HCT116 (cell line): ENCODE results near the gene PITPNC1. TPM values are rescaled to one million over a fixed set of nuclear protein-coding genes. Genes with fewer than 3 reads are reported as not detected.
"Not testable (repeated sequence)": the region's sequence is repeated elsewhere in the genome, so short reads cannot be mapped to it uniquely, and the experiment has no call there.

Source experiments
- ATAC-seq: fragments of 200-7000 bp; cut with Tn5 transposase; 2 replicates; pipeline ENCODE4 v1.9.1; 2020; ENCODE audit warnings: mild to moderate bottlenecking, moderate library complexity
- BruUV-seq: library from RNA; stranded (reverse); fragments of 400-500 nt; replicated peaks from 2 replicates; lab custom pipeline; 2021; lab: Mats Ljungman, UMichigan
- CTCF ChIA-PET: fragments of 300-600 bp; sonication (Branson Sonifier 250); formaldehyde crosslinking; loops from one replicate; lab custom pipeline; 2021; ENCODE audit warnings: antibody characterized with exemption; lab: Charles Lee
- POLR2A ChIA-PET: fragments of 300-600, 350-600 bp; sonication (Branson Sonifier 250); formaldehyde crosslinking; loops from one replicate; lab custom pipeline; 2021; ENCODE audit warnings: antibody characterized with exemption; lab: Charles Lee
- RAD21 ChIA-PET, 2 experiments: fragments of 300-600 bp; sonication (Branson Sonifier 250); formaldehyde crosslinking; loops; one replicate each; lab custom pipeline; 2023; ENCODE audit warnings: low total read pairs in 2 of 2; ENCODE audit not compliant: uncharacterized antibody in 2 of 2, unreplicated experiment in 2 of 2, low non-redundant PET in 1 of 2; lab: Charles Lee
- DNase-seq: peaks from one replicate; pipeline ENCODE4 v3.0.0-alpha.2; 2010; ENCODE audit warnings: low read depth, low spot score
- H2AFZ ChIP-seq: fragments of 200-600 bp; shearing (Covaris generic), sonication (generic); 2 replicates; pipeline ENCODE4 v1.6.1; 2017; ENCODE audit warnings: low read depth, mixed run types, mixed read lengths, antibody characterized with exemption, low read length; ENCODE audit not compliant: poor library complexity, severe bottlenecking
- H3K27ac ChIP-seq: 2 replicates; pipeline ENCODE4 v1.5.1; 2012; ENCODE audit warnings: low read depth, low read length
- H3K27me3 ChIP-seq: fragments of 200-600 bp; sonication (generic); 2 replicates; pipeline ENCODE4 v1.6.1; 2016; ENCODE audit warnings: mixed run types, low read length, mixed read lengths; ENCODE audit not compliant: insufficient read depth
- H3K36me3 ChIP-seq, 2 experiments: fragments of 200-500 bp in 1 of 2; fragments of 200-600 bp in 1 of 2; sonication (Bioruptor generic) in 1 of 2; sonication (generic) in 1 of 2; 2 replicates each; pipeline versions ENCODE4 v1.5.1 to v1.6.1; 2014 to 2016; ENCODE audit warnings: low read length in 2 of 2, inconsistent platforms in 1 of 2, mixed read lengths in 1 of 2, mixed run types in 1 of 2; ENCODE audit not compliant: insufficient read depth in 2 of 2, control insufficient read depth in 1 of 2
- H3K4me1 ChIP-seq, 2 experiments: fragments of 200-600 bp in 1 of 2; sonication (generic) in 1 of 2; 2 replicates each; pipeline versions ENCODE4 v1.5.1 to v1.6.1; 2012 to 2017; ENCODE audit warnings: low read length in 2 of 2, inconsistent platforms in 1 of 2, mild to moderate bottlenecking in 1 of 2, mixed read lengths in 1 of 2, mixed run types in 1 of 2, moderate library complexity in 1 of 2; ENCODE audit not compliant: insufficient read depth in 2 of 2, control insufficient read depth in 1 of 2
- H3K4me2 ChIP-seq: fragments of 200-600 bp; sonication (generic); 2 replicates; pipeline ENCODE4 v1.6.1; 2017; ENCODE audit warnings: mixed run types, low read length, mixed read lengths
- H3K4me3 ChIP-seq, 2 experiments: fragments of 200-600 bp in 1 of 2; sonication (generic) in 1 of 2; replicated peaks in 1 of 2; 2 replicates each; pipeline ENCODE4 v1.5.1; 2011 to 2016; ENCODE audit warnings: low read length in 2 of 2, control low read depth in 1 of 2, low read depth in 1 of 2, mild to moderate bottlenecking in 1 of 2, mixed read lengths in 1 of 2, mixed run types in 1 of 2
- H3K79me2 ChIP-seq: fragments of 200-600 bp; sonication (generic); 2 replicates; pipeline ENCODE4 v1.6.1; 2017; ENCODE audit warnings: mild to moderate bottlenecking, mixed run types, low read length, moderate library complexity, mixed read lengths; ENCODE audit not compliant: insufficient read depth
- H3K9ac ChIP-seq: fragments of 200-600 bp; sonication (generic); 2 replicates; pipeline ENCODE4 v1.6.1; 2016; ENCODE audit warnings: low read length, mixed read lengths
- H3K9me2 ChIP-seq: fragments of 200-600 bp; sonication (generic), shearing (Covaris generic); 2 replicates; pipeline ENCODE4 v1.6.1; 2017; ENCODE audit warnings: mixed run types, mild to moderate bottlenecking, moderate library complexity; ENCODE audit not compliant: insufficient read depth
- H3K9me3 ChIP-seq, 2 experiments: fragments of 200-500 bp in 1 of 2; fragments of 200-600 bp in 1 of 2; sonication (Bioruptor generic) in 1 of 2; sonication (generic) in 1 of 2; 2 replicates each; pipeline ENCODE4 v1.6.1; 2014 to 2017; ENCODE audit warnings: low read length in 2 of 2, mixed read lengths in 2 of 2, inconsistent platforms in 1 of 2, low read depth in 1 of 2, mild to moderate bottlenecking in 1 of 2, mixed run types in 1 of 2, moderate library complexity in 1 of 2; ENCODE audit not compliant: control insufficient read depth in 1 of 2, insufficient read depth in 1 of 2
- H4K20me1 ChIP-seq: fragments of 200-600 bp; sonication (generic), shearing (Covaris generic); 2 replicates; pipeline ENCODE4 v1.6.1; 2017; ENCODE audit warnings: mixed run types, mild to moderate bottlenecking, moderate library complexity; ENCODE audit not compliant: insufficient read depth
- CBX3 ChIP-seq: IDR thresholded peaks from 2 replicates; pipeline ENCODE4 v1.6.1; 2012; ENCODE audit warnings: low read depth
- CEBPB ChIP-seq: IDR thresholded peaks from 2 replicates; pipeline ENCODE4 v1.6.1; 2012; ENCODE audit warnings: low read depth
- EGR1 ChIP-seq: IDR thresholded peaks from 2 replicates; pipeline ENCODE4 v1.6.1; 2012; ENCODE audit warnings: low read depth
- ELF1 ChIP-seq: IDR thresholded peaks from 2 replicates; pipeline ENCODE4 v1.6.1; 2012; ENCODE audit warnings: low read depth, borderline replicate concordance
- EZH2 ChIP-seq: fragments of 200-600 bp; sonication (generic); IDR thresholded peaks from 2 replicates; pipeline ENCODE4 v1.6.1; 2017; ENCODE audit warnings: antibody characterized with exemption, mixed run types
- FOSL1 ChIP-seq: IDR thresholded peaks from 2 replicates; pipeline ENCODE4 v1.6.1; 2012; ENCODE audit warnings: low read depth
- JUND ChIP-seq: IDR thresholded peaks from 2 replicates; pipeline ENCODE4 v1.6.1; 2012
- POLR2AphosphoS5 ChIP-seq: IDR thresholded peaks from 2 replicates; pipeline ENCODE4 v1.6.1; 2011; ENCODE audit warnings: mild to moderate bottlenecking, low read depth, low read length, moderate library complexity
- RAD21 ChIP-seq: IDR thresholded peaks from 2 replicates; pipeline ENCODE4 v1.6.1; 2012; ENCODE audit warnings: low read depth, mild to moderate bottlenecking
- SIN3A ChIP-seq: IDR thresholded peaks from 2 replicates; pipeline ENCODE4 v1.6.1; 2012; ENCODE audit warnings: low read depth
- YY1 ChIP-seq: IDR thresholded peaks from 2 replicates; pipeline ENCODE4 v1.6.1; 2011; ENCODE audit warnings: low read length, low read depth, moderate library complexity, mild to moderate bottlenecking; ENCODE audit not compliant: insufficient replicate concordance; ENCODE audit errors: extremely low read depth
- ZFX ChIP-seq: fragments of 450-650 bp; IDR thresholded peaks from 2 replicates; pipeline ENCODE4 v1.6.1; 2017
- ZNF274 ChIP-seq: fragments of 200-500 bp; sonication (Bioruptor generic); IDR thresholded peaks from 2 replicates; pipeline ENCODE4 v1.6.1; 2014; ENCODE audit warnings: mild to moderate bottlenecking, low read depth, low read length, inconsistent platforms
- intact Hi-C: fragments of 100-400 bp; cut with micrococcal nuclease; formaldehyde crosslinking; loops from 2 replicates; pipeline ENCODE4 v1.10.0; 2022
- total RNA-seq: library from RNA; stranded (reverse); gene quantifications from one replicate; pipeline ENCODE4 v1.2.1, GENCODE V29; 2021; ENCODE audit not compliant: unreplicated experiment
- TF ChIP-seq, protein P1 (sequence below): IDR thresholded peaks from 2 replicates; pipeline ENCODE4 v1.6.1; 2011; ENCODE audit warnings: mild to moderate bottlenecking, low read length, moderate library complexity; ENCODE audit not compliant: insufficient replicate concordance; ENCODE audit errors: extremely low read depth
- TF ChIP-seq, protein P2 (sequence below): IDR thresholded peaks from 2 replicates; pipeline ENCODE4 v1.6.1; 2012
- TF ChIP-seq, protein P3 (sequence below): IDR thresholded peaks from 2 replicates; pipeline ENCODE4 v1.6.1; 2012; ENCODE audit warnings: low read depth

The PITPNC1 gene
- total RNA-seq, 1 experiment from 2014 or later = 41.9 TPM

DNA sequence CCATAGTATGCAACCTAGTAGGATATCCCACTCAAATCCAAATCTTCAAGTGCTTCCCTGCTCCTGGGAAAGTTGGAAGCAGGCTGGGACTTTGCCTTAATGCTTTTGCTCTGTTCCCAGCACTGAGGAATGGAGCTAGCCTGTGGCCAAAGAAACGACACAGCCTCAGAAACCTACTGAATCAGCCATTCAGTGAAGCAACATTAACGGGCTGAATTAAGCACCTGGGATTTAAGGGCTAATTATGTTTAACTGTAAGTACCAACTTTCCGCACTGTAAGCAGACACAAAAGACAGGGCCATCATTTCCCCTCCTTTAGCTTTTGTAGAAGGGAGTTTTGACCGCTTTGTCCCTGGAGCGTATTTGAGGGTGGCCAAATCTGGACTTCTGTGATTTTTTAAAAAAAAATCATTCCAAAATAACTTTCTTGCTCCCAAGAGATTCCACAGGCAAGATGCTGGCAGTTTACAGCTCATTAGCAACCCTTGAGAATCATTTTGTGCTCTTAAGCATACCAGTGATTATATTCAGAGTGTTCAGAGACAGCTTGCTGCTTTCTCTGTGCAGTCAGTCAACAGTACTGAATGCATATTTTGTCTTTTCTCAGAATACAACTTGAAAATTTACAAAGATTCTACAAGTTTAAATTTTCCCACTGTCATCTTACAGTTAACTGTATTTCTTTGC, 323.1 kb downstream of the PITPNC1 start (continued):
- TF ChIP-seq, protein P1, sequence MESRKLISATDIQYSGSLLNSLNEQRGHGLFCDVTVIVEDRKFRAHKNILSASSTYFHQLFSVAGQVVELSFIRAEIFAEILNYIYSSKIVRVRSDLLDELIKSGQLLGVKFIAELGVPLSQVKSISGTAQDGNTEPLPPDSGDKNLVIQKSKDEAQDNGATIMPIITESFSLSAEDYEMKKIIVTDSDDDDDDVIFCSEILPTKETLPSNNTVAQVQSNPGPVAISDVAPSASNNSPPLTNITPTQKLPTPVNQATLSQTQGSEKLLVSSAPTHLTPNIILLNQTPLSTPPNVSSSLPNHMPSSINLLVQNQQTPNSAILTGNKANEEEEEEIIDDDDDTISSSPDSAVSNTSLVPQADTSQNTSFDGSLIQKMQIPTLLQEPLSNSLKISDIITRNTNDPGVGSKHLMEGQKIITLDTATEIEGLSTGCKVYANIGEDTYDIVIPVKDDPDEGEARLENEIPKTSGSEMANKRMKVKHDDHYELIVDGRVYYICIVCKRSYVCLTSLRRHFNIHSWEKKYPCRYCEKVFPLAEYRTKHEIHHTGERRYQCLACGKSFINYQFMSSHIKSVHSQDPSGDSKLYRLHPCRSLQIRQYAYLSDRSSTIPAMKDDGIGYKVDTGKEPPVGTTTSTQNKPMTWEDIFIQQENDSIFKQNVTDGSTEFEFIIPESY = no peak

DNA sequence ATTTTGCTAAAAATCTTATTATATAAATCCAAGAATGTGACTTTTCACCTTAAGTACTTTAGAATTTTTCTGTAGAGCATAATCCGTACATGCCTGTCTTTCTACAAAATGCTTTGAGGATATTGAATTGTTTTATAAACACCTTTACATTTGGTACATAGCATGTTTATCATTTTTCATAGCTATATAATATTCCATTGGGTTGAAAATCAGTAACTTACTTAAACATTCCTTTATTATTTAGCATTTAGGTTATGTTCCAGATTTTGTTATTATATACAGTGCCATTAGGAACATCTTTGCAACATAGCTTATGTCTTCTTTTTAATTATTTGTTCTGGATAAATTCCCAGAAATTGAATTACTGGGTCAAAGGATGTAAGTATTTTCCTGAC, 323.6 kb downstream of the PITPNC1 start:
- no peak for TF ChIP-seq ELF1
- no peak for TF ChIP-seq CBX3
- no peak for TF ChIP-seq SIN3A
- TF ChIP-seq, protein P2, sequence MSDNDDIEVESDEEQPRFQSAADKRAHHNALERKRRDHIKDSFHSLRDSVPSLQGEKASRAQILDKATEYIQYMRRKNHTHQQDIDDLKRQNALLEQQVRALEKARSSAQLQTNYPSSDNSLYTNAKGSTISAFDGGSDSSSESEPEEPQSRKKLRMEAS = no peak
- TF ChIP-seq, protein P3, sequence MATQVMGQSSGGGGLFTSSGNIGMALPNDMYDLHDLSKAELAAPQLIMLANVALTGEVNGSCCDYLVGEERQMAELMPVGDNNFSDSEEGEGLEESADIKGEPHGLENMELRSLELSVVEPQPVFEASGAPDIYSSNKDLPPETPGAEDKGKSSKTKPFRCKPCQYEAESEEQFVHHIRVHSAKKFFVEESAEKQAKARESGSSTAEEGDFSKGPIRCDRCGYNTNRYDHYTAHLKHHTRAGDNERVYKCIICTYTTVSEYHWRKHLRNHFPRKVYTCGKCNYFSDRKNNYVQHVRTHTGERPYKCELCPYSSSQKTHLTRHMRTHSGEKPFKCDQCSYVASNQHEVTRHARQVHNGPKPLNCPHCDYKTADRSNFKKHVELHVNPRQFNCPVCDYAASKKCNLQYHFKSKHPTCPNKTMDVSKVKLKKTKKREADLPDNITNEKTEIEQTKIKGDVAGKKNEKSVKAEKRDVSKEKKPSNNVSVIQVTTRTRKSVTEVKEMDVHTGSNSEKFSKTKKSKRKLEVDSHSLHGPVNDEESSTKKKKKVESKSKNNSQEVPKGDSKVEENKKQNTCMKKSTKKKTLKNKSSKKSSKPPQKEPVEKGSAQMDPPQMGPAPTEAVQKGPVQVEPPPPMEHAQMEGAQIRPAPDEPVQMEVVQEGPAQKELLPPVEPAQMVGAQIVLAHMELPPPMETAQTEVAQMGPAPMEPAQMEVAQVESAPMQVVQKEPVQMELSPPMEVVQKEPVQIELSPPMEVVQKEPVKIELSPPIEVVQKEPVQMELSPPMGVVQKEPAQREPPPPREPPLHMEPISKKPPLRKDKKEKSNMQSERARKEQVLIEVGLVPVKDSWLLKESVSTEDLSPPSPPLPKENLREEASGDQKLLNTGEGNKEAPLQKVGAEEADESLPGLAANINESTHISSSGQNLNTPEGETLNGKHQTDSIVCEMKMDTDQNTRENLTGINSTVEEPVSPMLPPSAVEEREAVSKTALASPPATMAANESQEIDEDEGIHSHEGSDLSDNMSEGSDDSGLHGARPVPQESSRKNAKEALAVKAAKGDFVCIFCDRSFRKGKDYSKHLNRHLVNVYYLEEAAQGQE = no peak
- TF ChIP-seq EGR1 = no peak
- TF ChIP-seq YY1 = no peak
- TF ChIP-seq EZH2 = no peak
- TF ChIP-seq ZFX = no peak
- no peak for TF ChIP-seq ZNF274
- no peak for TF ChIP-seq JUND
- TF ChIP-seq FOSL1 = no peak
- no peak for TF ChIP-seq RAD21
- TF ChIP-seq CEBPB = no peak
- no peak for TF ChIP-seq POLR2AphosphoS5
- TF ChIP-seq, all 23 proteins: peak for 0
- no peaks in the 10 kb centered on the region for H3K27me3 ChIP-seq
- no peak overlapping the region for H2AFZ ChIP-seq
- POLR2A ChIA-PET = no interaction called here
- BruUV-seq = no TSS peak
- no peaks in the 10 kb centered on the region for H4K20me1 ChIP-seq
- no peak for DNase-seq
- CTCF ChIA-PET = no interaction called here
- no peaks in the 10 kb centered on the region for H3K9me3 ChIP-seq
- H3K4me1 ChIP-seq = no peaks in the 10 kb centered on the region
- H3K36me3 ChIP-seq = no peaks in the 10 kb centered on the region
- no peak overlapping the region for H3K4me2 ChIP-seq
- intact Hi-C loops = no loop called here
- ATAC-seq = no peak
- RAD21 ChIA-PET = no interaction called here
- H3K79me2 ChIP-seq = no peaks in the 10 kb centered on the region
- no peaks in the 10 kb centered on the region for H3K9me2 ChIP-seq
- no peak overlapping the region for H3K9ac ChIP-seq
- no peak overlapping the region for H3K4me3 ChIP-seq
- H3K27ac ChIP-seq = no peak overlapping the region

DNA sequence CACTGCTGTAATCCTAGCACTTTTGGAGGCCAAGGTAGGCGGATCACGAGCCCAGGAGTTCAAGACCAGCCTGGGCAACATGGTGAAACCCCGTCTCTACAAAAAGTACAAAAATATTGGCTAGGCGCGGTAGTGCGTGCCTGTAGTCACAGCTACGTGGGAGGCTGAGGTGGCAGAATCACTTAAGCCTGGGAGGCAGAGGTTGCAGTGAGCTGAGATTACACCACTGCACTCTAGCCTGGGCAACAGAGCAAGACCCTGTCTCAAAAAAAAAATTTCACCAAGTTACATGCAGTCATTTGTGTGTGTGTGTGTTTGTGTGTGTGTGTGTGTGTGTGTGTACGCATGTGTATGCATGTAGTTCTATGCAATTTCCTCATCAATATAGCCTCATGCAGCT, 325.8 kb downstream of the PITPNC1 start:
- H4K20me1 ChIP-seq, ATAC-seq, H3K27me3 ChIP-seq, DNase-seq, RAD21 ChIA-PET, H2AFZ ChIP-seq, BruUV-seq, H3K36me3 ChIP-seq, H3K9me3 ChIP-seq, H3K4me3 ChIP-seq, H3K4me1 ChIP-seq, H3K9ac ChIP-seq, H3K27ac ChIP-seq, POLR2A ChIA-PET, H3K4me2 ChIP-seq, H3K9me2 ChIP-seq, CTCF ChIA-PET, intact Hi-C loops, H3K79me2 ChIP-seq: not testable (repeated sequence)
